Measurements from ENCODE around the gene GPT2. TPM values are rescaled to one million over a fixed set of nuclear protein-coding genes. Genes with fewer than 3 reads are reported as not detected.

Gene GPT2
- total RNA-seq, 1 donor from 2014 or later = 18.4 TPM

GRCh38 chr16:46886764-46887523, 2.8 kb downstream of the GPT2 start:
- Histone ChIP-seq H3K27me3 (no peaks in the 10 kb centered on the region), H3K36me3 (no peaks in the 10 kb centered on the region), H3K4me1 (peaks cover 13% of the 10 kb centered on the region), H3K4me3 (no peak overlapping the region), H3K9me3 (no peaks in the 10 kb centered on the region), H3K27ac (no peak overlapping the region)
- intact Hi-C loops (cut with DNase I) = no loop called here
- no peak for DNase-seq (ENCODE audit: extremely low spot score in 2 of 2)
- TF ChIP-seq POLR2A (IDR thresholded peaks at IDR 0.05) (no peak), POLR2AphosphoS5 (IDR thresholded peaks at IDR 0.05; ENCODE audit: insufficient read depth in 1 of 2, low read depth in 1 of 2) (no peak), CTCF (IDR thresholded peaks at IDR 0.05) (no peak)

GRCh38 chr16:46887524-46887854, 3.3 kb downstream of the GPT2 start:
- no peak for DNase-seq (ENCODE audit: extremely low spot score in 2 of 2)
- Histone ChIP-seq H3K4me3 (no peak overlapping the region), H3K9me3 (no peaks in the 10 kb centered on the region), H3K27me3 (no peaks in the 10 kb centered on the region), H3K27ac (no peak overlapping the region), H3K36me3 (no peaks in the 10 kb centered on the region), H3K4me1 (peaks cover 13% of the 10 kb centered on the region)
- TF ChIP-seq POLR2A (IDR thresholded peaks at IDR 0.05) (no peak), POLR2AphosphoS5 (IDR thresholded peaks at IDR 0.05; ENCODE audit: insufficient read depth in 1 of 2, low read depth in 1 of 2) (no peak), CTCF (IDR thresholded peaks at IDR 0.05) (no peak)
- intact Hi-C loops (cut with DNase I) = no loop called here

- Histone ChIP-seq H3K27me3 (no peaks in the 10 kb centered on the region), H3K27ac (no peak overlapping the region), H3K9me3 (no peaks in the 10 kb centered on the region), H3K4me1 (peaks cover 8% of the 10 kb centered on the region), H3K4me3 (no peak overlapping the region), H3K36me3 (no peaks in the 10 kb centered on the region)
- no peak for DNase-seq (ENCODE audit: extremely low spot score in 2 of 2)
- TF ChIP-seq CTCF (IDR thresholded peaks at IDR 0.05) (no peak), POLR2A (IDR thresholded peaks at IDR 0.05) (no peak), POLR2AphosphoS5 (IDR thresholded peaks at IDR 0.05; ENCODE audit: insufficient read depth in 1 of 2, low read depth in 1 of 2) (no peak)
- intact Hi-C loops (cut with DNase I) = no loop called here
Measured at GRCh38 chr16:46889245-46889941, 5.2 kb downstream of the GPT2 start.

- intact Hi-C loops (cut with DNase I) = no loop called here
- Histone ChIP-seq H3K9me3 (no peaks in the 10 kb centered on the region), H3K27me3 (no peaks in the 10 kb centered on the region), H3K36me3 (no peaks in the 10 kb centered on the region), H3K4me3 (no peak overlapping the region), H3K27ac (no peak overlapping the region), H3K4me1 (peaks cover 4% of the 10 kb centered on the region)
- DNase-seq (ENCODE audit: extremely low spot score in 2 of 2) = no peak
- TF ChIP-seq CTCF (IDR thresholded peaks at IDR 0.05) (no peak), POLR2AphosphoS5 (IDR thresholded peaks at IDR 0.05; ENCODE audit: insufficient read depth in 1 of 2, low read depth in 1 of 2) (no peak), POLR2A (IDR thresholded peaks at IDR 0.05) (no peak)
Measured at GRCh38 chr16:46889942-46890300, 5.8 kb downstream of the GPT2 start.

GRCh38 chr16:46891910-46892309, 7.7 kb downstream of the GPT2 start:
- TF ChIP-seq POLR2A (IDR thresholded peaks at IDR 0.05) (no peak), CTCF (IDR thresholded peaks at IDR 0.05) (no peak), POLR2AphosphoS5 (IDR thresholded peaks at IDR 0.05; ENCODE audit: insufficient read depth in 1 of 2, low read depth in 1 of 2) (no peak)
- DNase-seq (ENCODE audit: extremely low spot score in 2 of 2) = no peak
- Histone ChIP-seq H3K9me3 (no peaks in the 10 kb centered on the region), H3K27me3 (no peaks in the 10 kb centered on the region), H3K27ac (no peak overlapping the region), H3K36me3 (no peaks in the 10 kb centered on the region), H3K4me3 (no peak overlapping the region), H3K4me1 (no peaks in the 10 kb centered on the region)
- intact Hi-C loops (cut with DNase I) = no loop called here

All from vagina (tissue), 2 donors.